HEK293T (cell line): ENCODE data around the gene KCNK16.
A peak's percentile ranks its signal among the peaks of the same experiment; 100 is the strongest.

Experiments
- CTCF ChIA-PET: fragments of 350-600 bp; formaldehyde crosslinking; extraction: SDS; loops from one replicate; lab custom pipeline; 2021; ENCODE audit warnings: antibody characterized with exemption, inconsistent platforms; lab: Yijun Ruan, JAX
- POLR2A ChIA-PET: fragments of 350-600 bp; formaldehyde crosslinking; extraction: SDS; loops from one replicate; lab custom pipeline; 2020; ENCODE audit warnings: antibody characterized with exemption, inconsistent platforms; lab: Yijun Ruan, JAX
- DNase-seq: peaks from one replicate; pipeline ENCODE4 v3.0.0; 2012; ENCODE audit warnings: mixed read lengths; ENCODE audit errors: extremely low spot score
- ARNT ChIP-seq: fragments of 450-650 bp; IDR thresholded peaks from 2 replicates; pipeline ENCODE4 v1.6.1; 2017; ENCODE audit warnings: mild to moderate bottlenecking
- BHLHE40 ChIP-seq: fragments of 450-650 bp; IDR thresholded peaks from 2 replicates; pipeline ENCODE4 v1.6.1; 2016; ENCODE audit warnings: mild to moderate bottlenecking, moderate library complexity, borderline replicate concordance
- CTBP1 ChIP-seq: fragments of 450-650 bp; IDR thresholded peaks from 2 replicates; pipeline ENCODE4 v1.6.1; 2016; ENCODE audit warnings: borderline replicate concordance
- ELF4 ChIP-seq: fragments of 450-650 bp; IDR thresholded peaks from 2 replicates; pipeline ENCODE4 v1.6.1; 2017; ENCODE audit warnings: antibody characterized with exemption
- FOXA1 ChIP-seq: fragments of 450-650 bp; IDR thresholded peaks from 2 replicates; pipeline ENCODE4 v1.6.1; 2016; ENCODE audit warnings: mild to moderate bottlenecking
- FOXK2 ChIP-seq: fragments of 450-650 bp; IDR thresholded peaks from 2 replicates; pipeline ENCODE4 v1.6.1; 2016; ENCODE audit warnings: mild to moderate bottlenecking
- FOXM1 ChIP-seq: fragments of 450-650 bp; IDR thresholded peaks from 2 replicates; pipeline ENCODE4 v1.6.1; 2017; ENCODE audit warnings: mild to moderate bottlenecking, borderline replicate concordance
- L3MBTL2 ChIP-seq: fragments of 450-650 bp; conservative IDR thresholded peaks from 2 replicates; pipeline ENCODE4 v1.6.1; 2016; ENCODE audit warnings: mild to moderate bottlenecking
- LEF1 ChIP-seq: fragments of 450-650 bp; IDR thresholded peaks from 2 replicates; pipeline ENCODE4 v1.6.1; 2017; ENCODE audit warnings: mild to moderate bottlenecking, borderline replicate concordance
- NFRKB ChIP-seq: fragments of 450-650 bp; IDR thresholded peaks from 2 replicates; pipeline ENCODE4 v1.6.1; 2016; ENCODE audit warnings: mild to moderate bottlenecking, moderate library complexity
- PKNOX1 ChIP-seq: fragments of 450-650 bp; IDR thresholded peaks from 2 replicates; pipeline ENCODE4 v1.6.1; 2016
- SP1 ChIP-seq: fragments of 450-650 bp; IDR thresholded peaks from 2 replicates; pipeline ENCODE4 v1.6.1; 2017
- SUZ12 ChIP-seq: fragments of 450-650 bp; IDR thresholded peaks from 2 replicates; pipeline ENCODE4 v1.6.1; 2016; ENCODE audit warnings: mild to moderate bottlenecking
- TARDBP ChIP-seq: fragments of 450-650 bp; IDR thresholded peaks from 2 replicates; pipeline ENCODE4 v1.6.1; 2016
- ZNF384 ChIP-seq: fragments of 450-650 bp; IDR thresholded peaks from 2 replicates; pipeline ENCODE4 v1.6.1; 2016

The KCNK16 gene

GRCh38 chr6:39365281-39366074 is 43.0 kb upstream of the KCNK16 start:
- no peak for DNase-seq
- TF ChIP-seq SP1 (no peak), FOXK2 (no peak), BHLHE40 (no peak), L3MBTL2 (no peak)
- ChIA-PET POLR2A (no interaction called here), CTCF (no interaction called here)

- ChIA-PET CTCF (interaction anchor here (0.5 to 0.6 kb wide), 3 partner anchors 87 to 1054 kb away, joined by 3 read pairs; no protein-coding TSS in a partner anchor), POLR2A (no interaction called here)
- no peak for DNase-seq
- TF ChIP-seq NFRKB: no peak
- TF ChIP-seq ELF4: no peak
- TF ChIP-seq FOXA1: no peak
- TF ChIP-seq L3MBTL2: no peak
- TF ChIP-seq LEF1: no peak
- TF ChIP-seq SUZ12: no peak
- no peak for TF ChIP-seq FOXK2
- no peak for TF ChIP-seq FOXM1
- no peak for TF ChIP-seq ZNF384
- TF ChIP-seq CTBP1: no peak
These were observed 40.8 kb upstream of the KCNK16 start for GRCh38 chr6:39363280-39363679.

- peak; percentile 28 for DNase-seq
- CTCF ChIA-PET: interaction anchor here (0.5 to 2.1 kb wide), 4 partner anchors 9 to 524 kb away, joined by 3 to 6 read pairs (median 3); no protein-coding TSS in a partner anchor
- POLR2A ChIA-PET: no interaction called here
- TF ChIP-seq FOXA1 (no peak), LEF1 (no peak)
These were observed 40.0 kb upstream of the KCNK16 start for GRCh38 chr6:39362487-39362865.

- CTCF ChIA-PET: interaction anchor here (0.7 to 2.1 kb wide), 5 partner anchors 9 to 524 kb away, joined by 3 to 6 read pairs (median 3); no protein-coding TSS in a partner anchor
- TF ChIP-seq L3MBTL2 (peak; percentile 32; the same call in 1 of the 2 replicates), BHLHE40 (no peak)
- DNase-seq: peak; percentile 83
- POLR2A ChIA-PET: no interaction called here
These were observed 39.4 kb upstream of the KCNK16 start for GRCh38 chr6:39361657-39362486.

GRCh38 chr6:39360378-39360777 is 37.9 kb upstream of the KCNK16 start:
- no peak for DNase-seq
- POLR2A ChIA-PET: no interaction called here
- TF ChIP-seq FOXK2: no peak
- TF ChIP-seq PKNOX1: no peak
- CTCF ChIA-PET: no interaction called here

GRCh38 chr6:39357998-39358686 is 35.6 kb upstream of the KCNK16 start:
- POLR2A ChIA-PET: no interaction called here
- no peak for DNase-seq
- TF ChIP-seq CTBP1 (no peak), NFRKB (no peak), ELF4 (no peak), BHLHE40 (no peak)
- CTCF ChIA-PET: no interaction called here

- TF ChIP-seq ZNF384: no peak
- no peak for TF ChIP-seq NFRKB
- no peak for TF ChIP-seq SP1
- no peak for TF ChIP-seq LEF1
- no peak for TF ChIP-seq FOXM1
- TF ChIP-seq ELF4: no peak
- TF ChIP-seq ARNT: no peak
- no peak for TF ChIP-seq TARDBP
- no peak for DNase-seq
- CTCF ChIA-PET: interaction anchor here (0.9 kb wide), 1 partner anchor 8 kb away, joined by 3 read pairs; no protein-coding TSS in a partner anchor
- POLR2A ChIA-PET: no interaction called here
These were observed 31.3 kb upstream of the KCNK16 start for GRCh38 chr6:39353698-39354315.
